Activated naive CD4-positive, alpha-beta T cell treated with anti-CD3 and anti-CD28 coated beads, Interleukin-2, amount 50 U/mL, for 72 hours (primary cell): ENCODE results near the gene MIPEP. TPM values are rescaled to one million over a fixed set of nuclear protein-coding genes. Genes with fewer than 3 reads are reported as not detected.

ENCODE experiments used
- ATAC-seq, 2 donors: fragments of 150-1000 bp; cut with Tn5 transposase; 2 replicates each; pipeline ENCODE4 v1.10.0; 2021; ENCODE audit warnings: mild to moderate bottlenecking in 2 of 2, moderate library complexity in 2 of 2
- DNase-seq, 2 donors: peaks; one replicate each; pipeline ENCODE4 v3.0.0; 2021 to 2022; ENCODE audit warnings: low spot score in 2 of 2
- H3K27ac Mint-ChIP-seq, 2 donors: one replicate each; pipeline ENCODE4 v1.8.0; 2022; ENCODE audit warnings: mild to moderate bottlenecking in 2 of 2, mixed read lengths in 2 of 2
- H3K36me3 Mint-ChIP-seq, 2 donors: one replicate each; pipeline ENCODE4 v1.8.0; 2022; ENCODE audit warnings: mixed read lengths in 2 of 2
- H3K9me3 Mint-ChIP-seq, 2 donors: one replicate each; pipeline ENCODE4 v1.8.0; 2022; ENCODE audit warnings: mixed read lengths in 2 of 2
- total RNA-seq, 2 donors: library from RNA; stranded (reverse); gene quantifications; one replicate each; pipeline ENCODE4 v1.2.3, GENCODE V29; 2022

Gene MIPEP
- total RNA-seq, 2 donors from 2014 or later, result 4.2 to 17.1 TPM

DNA sequence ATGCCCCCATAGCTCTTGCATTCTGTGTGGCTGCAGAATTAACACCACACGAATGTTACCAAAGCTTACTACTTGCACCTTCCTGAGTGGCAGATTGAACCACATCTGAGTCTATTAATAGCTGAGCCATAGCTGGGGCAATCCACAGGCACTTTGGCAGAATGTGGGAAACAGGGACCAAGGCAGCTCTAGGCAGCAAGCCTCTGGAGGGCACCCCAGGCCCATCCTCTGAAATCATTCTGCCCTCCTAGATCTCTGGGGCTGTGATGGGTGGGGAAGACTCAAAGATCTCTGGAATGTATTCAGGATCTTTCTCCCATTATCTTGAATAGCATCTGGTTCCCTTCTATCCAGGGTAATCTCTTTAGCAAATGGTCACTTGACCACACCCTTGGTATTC is 179.7 kb downstream of the MIPEP start:
- DNase-seq, result no peak
- peaks cover 4 to 7% of the 10 kb centered on the region in 2 donors for H3K9me3 Mint-ChIP-seq
- no peak for ATAC-seq
- H3K36me3 Mint-ChIP-seq, result peaks cover 0 to 6% of the 10 kb centered on the region in 2 donors
- H3K27ac Mint-ChIP-seq, result no peak overlapping the region

DNA sequence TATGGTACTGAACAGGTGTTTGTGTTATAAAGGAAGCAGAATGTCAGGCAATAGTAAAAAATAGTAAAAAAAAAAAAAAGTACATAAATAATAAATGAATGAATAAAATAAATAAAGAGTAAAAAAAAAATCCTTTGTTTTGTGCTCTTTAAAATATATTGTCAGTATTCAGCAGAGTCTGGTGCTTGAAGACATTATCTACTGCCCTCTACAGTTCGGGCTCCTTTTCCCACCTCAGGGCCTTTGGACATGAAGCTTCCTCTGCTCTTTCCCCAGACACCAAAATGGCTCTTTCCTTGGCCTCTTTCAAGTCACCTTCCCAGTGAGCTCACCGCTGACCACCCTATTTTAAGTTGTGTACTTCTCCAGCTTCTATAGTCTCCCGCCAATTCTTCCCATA is 181.5 kb downstream of the MIPEP start:
- Mint-ChIP-seq H3K27ac (no peak overlapping the region), H3K9me3 (peaks cover 4 to 6% of the 10 kb centered on the region in 2 donors), H3K36me3 (peaks cover 0 to 6% of the 10 kb centered on the region in 2 donors)
- ATAC-seq (no peak), DNase-seq (no peak)

DNA sequence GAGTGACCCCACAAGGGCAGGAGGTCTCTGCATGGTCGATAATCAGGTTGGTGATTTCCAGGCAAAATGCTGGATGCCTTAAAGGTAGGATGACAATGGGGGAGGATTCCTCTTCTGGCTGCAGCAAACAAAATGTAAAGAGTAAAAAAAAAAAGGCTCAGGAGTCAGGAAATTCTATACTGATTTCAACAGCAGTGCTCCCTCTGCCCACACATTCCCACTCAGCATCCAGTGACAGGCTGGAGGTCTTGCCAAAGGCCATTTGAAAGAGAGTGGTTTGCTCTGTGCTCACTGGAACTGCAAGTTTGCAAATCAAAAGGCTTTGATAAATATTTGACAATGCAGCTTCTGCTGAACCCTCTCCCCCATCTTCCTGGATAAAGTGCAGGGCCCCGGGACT is 183.6 kb downstream of the MIPEP start:
- DNase-seq (no peak), ATAC-seq (no peak)
- H3K27ac Mint-ChIP-seq, result peak overlapping the region in 1 of 2 donors; percentile 54
- no peaks in the 10 kb centered on the region for H3K36me3 Mint-ChIP-seq
- H3K9me3 Mint-ChIP-seq, result no peaks in the 10 kb centered on the region

DNA sequence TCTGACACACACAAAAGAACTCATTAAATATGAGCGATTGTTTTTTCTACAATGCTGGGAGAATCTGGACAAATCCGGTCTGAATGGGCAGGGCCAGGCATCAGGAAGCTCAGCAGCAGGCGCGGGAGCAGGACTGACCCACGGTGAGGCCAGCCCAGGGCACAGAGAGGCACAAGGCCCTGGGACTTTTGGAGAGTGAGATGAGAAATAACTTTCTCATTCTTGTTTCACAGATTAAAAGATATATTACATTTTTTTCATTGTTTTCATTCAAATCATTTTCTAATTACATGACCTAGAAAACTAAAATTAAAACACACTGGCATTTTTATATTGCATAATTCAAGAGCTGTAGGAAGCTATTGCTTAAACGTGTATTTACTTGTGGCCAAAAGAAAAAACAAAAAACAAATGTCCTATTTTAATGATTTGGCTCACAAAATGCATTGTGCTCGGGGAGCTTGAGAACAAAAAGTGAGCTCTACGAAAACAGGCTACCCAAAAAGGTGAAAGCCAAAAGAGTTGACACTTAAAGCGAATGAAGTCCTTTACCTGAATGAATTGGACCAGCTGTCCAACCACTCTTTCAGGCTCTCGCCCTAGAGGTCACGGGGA is 185.8 kb downstream of the MIPEP start:
- H3K9me3 Mint-ChIP-seq, result no peaks in the 10 kb centered on the region
- H3K27ac Mint-ChIP-seq, result no peak overlapping the region
- DNase-seq (no peak), ATAC-seq (no peak)
- H3K36me3 Mint-ChIP-seq, result no peaks in the 10 kb centered on the region

DNA sequence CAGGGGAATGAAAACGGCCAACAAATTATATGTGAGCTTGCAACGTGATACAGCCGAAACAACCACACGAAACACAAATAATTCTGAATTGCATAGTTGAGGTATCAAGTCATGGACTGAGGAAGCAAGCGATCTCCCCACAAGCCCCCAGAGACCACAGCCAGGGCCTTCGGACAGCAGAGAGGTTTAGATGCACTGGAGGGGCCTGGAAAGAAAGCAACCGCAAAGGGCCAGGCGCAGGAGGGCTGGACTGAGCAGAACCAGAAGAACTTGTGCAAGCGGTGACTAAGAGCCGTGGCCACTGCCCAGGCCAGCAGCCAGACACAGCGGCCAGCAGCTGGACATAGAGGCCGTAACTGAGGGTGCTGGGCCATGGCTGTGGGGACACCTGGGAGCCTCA is 187.6 kb downstream of the MIPEP start:
- DNase-seq (no peak), ATAC-seq (no peak)
- Mint-ChIP-seq H3K27ac (no peak overlapping the region), H3K36me3 (peaks cover 0 to under 1% of the 10 kb centered on the region in 2 donors), H3K9me3 (no peaks in the 10 kb centered on the region)

DNA sequence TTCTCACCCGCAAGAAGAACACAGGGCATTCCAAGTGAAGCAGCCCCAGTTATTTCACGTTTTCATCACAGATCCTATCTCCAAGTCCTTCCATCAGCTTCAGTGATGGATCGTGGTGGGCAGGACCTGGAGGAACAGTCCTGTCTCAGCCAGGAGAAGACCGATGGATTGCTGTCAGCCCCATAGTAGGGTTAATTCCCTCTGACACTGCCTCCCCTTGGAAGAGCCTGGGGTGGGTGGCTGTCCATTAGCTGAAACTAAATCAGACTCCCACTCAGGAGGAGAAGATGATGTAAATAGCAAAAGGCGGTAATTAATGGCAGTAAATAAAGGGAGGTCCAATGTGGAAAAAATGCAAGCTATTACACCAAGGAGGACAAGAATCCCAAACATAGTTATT is 188.0 kb downstream of the MIPEP start:
- no peak for DNase-seq
- no peak for ATAC-seq
- Mint-ChIP-seq H3K27ac (no peak overlapping the region), H3K9me3 (no peaks in the 10 kb centered on the region), H3K36me3 (peaks cover 0 to 5% of the 10 kb centered on the region in 2 donors)

DNA sequence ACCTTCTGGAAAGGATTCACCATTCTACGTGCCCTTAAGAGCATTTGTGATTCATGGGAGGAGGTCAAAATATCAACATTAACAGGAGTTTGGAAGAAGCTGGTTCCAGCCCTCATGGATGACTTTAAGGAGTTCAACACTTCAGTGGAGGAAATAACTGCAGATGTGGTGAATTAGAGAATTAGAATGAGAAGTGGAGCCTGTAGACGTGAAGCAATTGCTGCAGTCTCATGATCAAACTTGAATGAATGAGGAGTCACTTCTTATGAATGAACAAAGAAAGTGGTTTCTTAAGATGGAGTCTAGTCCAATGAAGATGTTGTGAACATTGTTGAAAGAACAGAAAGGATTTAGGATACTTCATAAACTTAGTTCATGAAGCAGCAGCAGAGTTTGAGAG is 189.9 kb downstream of the MIPEP start:
- Mint-ChIP-seq H3K9me3 (no peaks in the 10 kb centered on the region), H3K36me3 (peaks cover 0 to 10% of the 10 kb centered on the region in 2 donors), H3K27ac (no peak overlapping the region)
- ATAC-seq, result no peak
- no peak for DNase-seq

DNA sequence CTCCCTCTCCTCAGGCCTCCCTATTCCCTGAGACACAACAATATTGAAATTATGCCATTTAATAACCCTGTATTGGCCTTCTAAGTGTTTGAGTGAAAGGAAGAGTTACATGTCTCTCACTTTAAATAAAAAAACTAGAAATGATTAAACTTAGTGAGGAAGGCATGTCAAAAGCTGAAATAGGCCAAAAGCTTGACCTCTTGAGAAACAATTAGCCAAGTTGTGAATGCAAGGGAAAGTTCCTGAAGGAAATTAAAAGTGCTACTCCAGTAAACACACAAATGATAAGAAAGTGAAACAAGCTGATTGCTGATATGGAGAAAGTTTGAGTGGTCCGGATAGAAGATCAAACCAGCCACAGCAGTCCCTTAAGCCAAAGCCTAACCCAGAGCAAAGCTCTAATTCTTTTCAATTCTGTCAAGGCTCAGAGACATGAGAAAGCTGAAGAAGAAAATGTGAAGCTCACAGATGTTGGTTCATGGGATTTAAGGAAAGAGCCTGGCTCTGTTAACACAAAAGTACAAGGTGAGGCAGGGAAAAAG is 191.4 kb downstream of the MIPEP start:
- DNase-seq (no peak), ATAC-seq (no peak)
- H3K9me3 Mint-ChIP-seq, result no peaks in the 10 kb centered on the region
- peaks cover 0 to 10% of the 10 kb centered on the region in 2 donors for H3K36me3 Mint-ChIP-seq
- no peak overlapping the region for H3K27ac Mint-ChIP-seq

DNA sequence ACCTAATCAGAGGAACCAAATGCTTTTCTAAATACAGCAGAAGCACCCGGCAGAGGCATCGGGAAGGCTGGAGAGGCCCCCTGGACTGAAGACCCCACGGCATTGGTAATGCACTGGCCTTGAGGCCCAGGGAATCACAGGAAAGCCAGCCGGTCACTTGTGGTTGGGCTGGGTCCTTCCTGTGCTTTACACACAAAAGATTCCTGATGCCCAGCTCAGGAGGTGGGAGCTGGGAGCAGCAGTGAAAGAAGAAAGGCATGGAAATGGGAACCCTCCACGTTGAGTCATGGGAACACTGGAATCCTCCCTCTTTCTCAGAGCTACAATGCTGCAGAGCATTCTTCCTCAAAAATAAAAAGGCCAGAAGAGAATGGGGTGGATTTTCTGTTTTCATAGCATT is 192.6 kb downstream of the MIPEP start:
- peak overlapping the region; percentile 70 to 95 for H3K27ac Mint-ChIP-seq
- H3K9me3 Mint-ChIP-seq, result no peaks in the 10 kb centered on the region
- H3K36me3 Mint-ChIP-seq, result peaks cover 0 to 10% of the 10 kb centered on the region in 2 donors
- DNase-seq, result no peak
- ATAC-seq, result no peak

DNA sequence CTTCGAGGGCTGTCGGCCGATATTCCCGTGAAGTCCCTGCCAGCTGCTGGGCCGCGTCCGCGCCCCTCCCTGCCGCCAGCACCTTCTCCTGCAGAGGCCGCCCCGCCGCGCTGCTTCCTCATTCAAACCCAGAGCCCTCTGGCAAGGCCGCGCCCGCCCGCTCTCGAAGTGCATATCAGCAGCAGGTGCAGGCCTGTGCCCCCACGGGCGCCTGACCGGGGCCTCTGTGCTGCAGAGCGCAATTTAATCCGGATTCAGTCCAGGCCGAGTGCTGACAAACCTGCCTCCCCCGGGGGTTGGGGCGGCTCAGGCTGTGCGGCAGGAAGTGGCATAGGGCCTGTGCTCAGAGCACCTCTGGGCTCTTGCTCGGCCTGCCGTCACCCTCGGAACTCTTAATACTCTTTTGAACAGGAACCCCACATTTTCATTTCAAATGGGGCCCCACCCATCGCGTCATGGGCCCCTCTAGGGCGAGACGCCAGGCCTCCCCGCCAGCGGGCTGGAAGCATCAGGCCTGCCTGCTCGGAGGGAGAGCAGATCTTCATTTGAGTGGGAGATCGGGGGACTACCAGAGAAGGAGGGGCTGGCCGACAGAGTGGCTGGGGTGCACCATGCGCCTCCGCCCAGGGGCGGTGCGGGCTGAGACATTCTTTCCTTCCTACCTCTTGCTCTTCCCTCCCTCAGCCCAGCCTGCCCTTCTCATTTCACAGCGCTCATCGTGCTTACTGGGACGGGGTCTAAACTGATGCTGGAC is 193.3 kb downstream of the MIPEP start:
- peaks cover 0 to 10% of the 10 kb centered on the region in 2 donors for H3K36me3 Mint-ChIP-seq
- ATAC-seq (peak; percentile 88 to 97), DNase-seq (peak in 1 of 2 donors; percentile 53)
- H3K9me3 Mint-ChIP-seq, result no peaks in the 10 kb centered on the region
- peak overlapping the region; percentile 70 to 95 for H3K27ac Mint-ChIP-seq

DNA sequence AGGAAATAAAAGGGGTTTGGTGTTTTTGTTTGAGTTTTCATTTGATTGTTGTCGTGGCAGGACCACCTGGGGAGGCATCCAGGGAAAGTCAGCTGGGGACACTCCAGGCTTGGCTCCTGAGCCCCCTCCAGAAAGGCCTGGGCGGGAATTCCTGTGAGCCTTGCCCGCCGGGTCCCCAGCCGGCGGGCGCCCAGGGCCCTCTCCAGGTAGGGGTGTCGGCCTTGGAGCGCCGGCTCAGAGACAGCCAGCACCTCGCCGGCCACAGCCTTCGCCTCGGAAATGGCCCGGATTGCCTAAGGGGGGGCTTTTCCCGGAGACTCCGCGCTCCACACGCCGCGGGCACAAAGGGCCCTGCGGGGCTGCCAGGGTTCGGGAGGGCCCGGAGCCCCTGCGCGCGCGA is 194.0 kb downstream of the MIPEP start:
- peaks cover 0 to 10% of the 10 kb centered on the region in 2 donors for H3K36me3 Mint-ChIP-seq
- ATAC-seq (no peak), DNase-seq (no peak)
- no peak overlapping the region for H3K27ac Mint-ChIP-seq
- no peaks in the 10 kb centered on the region for H3K9me3 Mint-ChIP-seq

DNA sequence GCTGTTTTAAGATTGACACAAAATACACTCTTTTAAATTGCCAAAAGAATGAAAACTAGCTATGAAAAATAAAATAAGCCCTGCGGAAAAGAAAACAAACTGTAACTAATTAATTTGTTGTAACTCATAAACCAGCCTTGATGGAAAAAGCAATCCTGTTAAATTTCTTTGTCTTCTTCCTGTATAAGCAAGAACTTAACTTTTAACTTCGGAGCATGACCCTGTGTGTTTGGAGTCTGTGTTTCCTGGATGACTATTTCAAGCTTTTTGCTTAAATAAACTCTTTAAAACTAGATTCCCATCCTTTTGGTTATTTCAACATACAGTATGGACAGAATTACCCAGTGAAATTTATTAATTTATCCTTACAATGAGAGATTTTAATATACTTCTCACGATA is 196.4 kb downstream of the MIPEP start:
- Mint-ChIP-seq H3K27ac (peak overlapping the region in 1 of 2 donors; percentile 22), H3K9me3 (no peaks in the 10 kb centered on the region), H3K36me3 (peaks cover 0 to 10% of the 10 kb centered on the region in 2 donors)
- ATAC-seq (no peak), DNase-seq (no peak)

DNA sequence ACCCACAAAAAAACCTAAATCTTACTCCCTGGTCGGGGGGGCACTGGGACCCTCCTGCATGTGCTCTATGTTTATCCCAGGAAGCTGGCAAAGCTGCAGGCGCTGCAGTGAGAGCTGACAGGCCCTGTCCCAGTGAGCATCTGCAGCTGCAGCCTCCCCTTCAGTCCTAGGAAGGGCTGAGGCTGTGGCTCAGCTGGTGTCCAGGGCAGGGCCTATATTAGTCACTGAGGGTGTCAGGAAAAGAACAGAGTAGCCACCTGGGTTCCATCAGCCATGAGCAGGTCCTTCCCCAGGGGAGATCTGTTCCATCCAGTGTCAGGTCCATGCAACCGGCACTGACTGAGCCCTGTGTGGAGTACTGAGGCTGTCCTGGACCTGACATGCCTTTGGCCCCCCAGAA is 198.5 kb downstream of the MIPEP start:
- no peak for DNase-seq
- H3K27ac Mint-ChIP-seq, result no peak overlapping the region
- peaks cover 3 to 4% of the 10 kb centered on the region in 2 donors for H3K9me3 Mint-ChIP-seq
- ATAC-seq, result no peak
- H3K36me3 Mint-ChIP-seq, result peaks cover 0 to 10% of the 10 kb centered on the region in 2 donors

DNA sequence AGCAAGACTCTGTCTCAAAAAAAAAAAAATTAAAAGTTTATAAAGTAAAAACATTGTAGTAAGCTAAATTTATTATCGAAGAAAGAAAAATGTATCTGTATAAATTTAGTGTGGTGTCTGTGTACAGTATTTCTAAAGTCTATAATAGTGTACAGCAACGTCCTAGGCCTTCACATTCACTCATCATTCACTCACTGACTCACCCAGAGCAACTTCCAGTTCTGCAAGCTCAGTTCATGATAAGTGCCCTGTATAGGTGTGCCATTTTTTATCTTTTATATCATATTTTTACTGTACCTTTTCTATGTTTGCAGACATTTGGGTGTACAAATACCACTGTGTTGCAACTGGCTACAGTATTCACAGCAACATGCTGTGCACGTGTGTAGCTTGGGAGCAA is 200.9 kb downstream of the MIPEP start:
- ATAC-seq (no peak), DNase-seq (no peak)
- H3K27ac Mint-ChIP-seq, result no peak overlapping the region
- peaks cover 0 to 11% of the 10 kb centered on the region in 2 donors for H3K36me3 Mint-ChIP-seq
- peaks cover 4 to 6% of the 10 kb centered on the region in 2 donors for H3K9me3 Mint-ChIP-seq

DNA sequence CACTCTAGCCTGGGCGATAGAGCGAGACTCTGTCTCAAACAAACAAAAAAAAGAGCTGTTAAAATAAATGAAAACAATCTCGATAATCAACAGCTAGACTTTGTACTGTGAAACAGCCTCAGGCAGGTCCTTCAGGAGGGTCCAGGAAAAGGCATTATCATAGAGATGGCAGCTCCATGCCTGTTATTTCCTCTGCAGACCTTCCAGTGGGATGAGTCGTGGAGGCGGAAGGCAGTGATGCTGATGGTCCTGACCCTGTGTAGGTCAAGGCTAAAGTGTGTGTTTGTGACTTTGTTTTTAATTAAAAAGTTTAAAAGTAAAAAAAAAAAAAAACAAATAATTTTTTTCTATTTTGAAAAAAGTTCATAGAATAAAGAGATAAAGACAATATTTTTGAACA is 201.6 kb downstream of the MIPEP start:
- Mint-ChIP-seq H3K36me3 (peaks cover 0 to 11% of the 10 kb centered on the region in 2 donors), H3K9me3 (peaks cover 4 to 10% of the 10 kb centered on the region in 2 donors), H3K27ac (no peak overlapping the region)
- no peak for ATAC-seq
- no peak for DNase-seq

DNA sequence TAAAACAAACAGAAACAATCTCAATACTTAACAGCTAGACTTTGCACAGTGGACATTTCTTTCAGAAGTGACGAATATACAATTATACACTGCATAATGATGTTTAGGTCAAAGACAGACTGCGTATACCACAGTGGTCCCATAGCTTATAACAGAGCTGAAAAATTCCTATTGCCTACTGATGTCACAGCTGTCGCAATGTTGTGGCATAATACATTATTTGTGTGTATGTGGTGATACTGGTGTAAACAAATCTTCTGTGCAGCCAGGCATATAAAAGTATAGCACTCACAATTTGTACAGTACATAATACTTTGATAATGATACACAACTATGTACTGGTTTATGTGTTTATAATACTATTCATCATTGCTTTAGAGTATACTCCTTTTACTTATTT is 202.3 kb downstream of the MIPEP start:
- peaks cover 0 to 11% of the 10 kb centered on the region in 2 donors for H3K36me3 Mint-ChIP-seq
- H3K27ac Mint-ChIP-seq, result no peak overlapping the region
- DNase-seq, result no peak
- ATAC-seq, result no peak
- peaks cover 4 to 10% of the 10 kb centered on the region in 2 donors for H3K9me3 Mint-ChIP-seq

DNA sequence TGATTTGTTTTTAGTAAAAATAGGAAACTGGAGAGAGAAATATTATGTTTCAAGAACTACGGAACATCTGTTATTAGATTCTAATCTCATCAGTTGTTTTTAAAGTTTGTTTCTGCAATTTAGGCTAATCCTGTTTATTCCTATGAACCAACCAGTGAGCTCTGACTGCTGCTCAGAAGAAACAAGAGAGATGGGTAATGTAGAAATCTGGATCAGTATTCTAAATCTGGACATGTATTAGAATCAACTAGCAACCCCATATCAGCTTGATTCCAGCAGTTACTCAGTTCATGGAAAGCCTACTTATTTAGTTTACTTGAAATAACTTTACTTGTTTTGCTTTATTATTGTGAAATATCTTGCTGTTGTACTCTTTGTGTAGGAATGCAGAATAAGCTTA is 203.8 kb downstream of the MIPEP start:
- ATAC-seq (no peak), DNase-seq (no peak)
- Mint-ChIP-seq H3K9me3 (peaks cover 4 to 10% of the 10 kb centered on the region in 2 donors), H3K27ac (no peak overlapping the region), H3K36me3 (peaks cover 0 to 11% of the 10 kb centered on the region in 2 donors)
